GM18517 (cell line): ENCODE measurements around the gene SLC27A4.
A peak's percentile ranks its signal among the peaks of the same experiment; 100 is the strongest.
"Not testable (repeated sequence)": the region's sequence is repeated elsewhere in the genome, so short reads cannot be mapped to it uniquely, and the experiment has no call there.

ENCODE experiments used
- ATAC-seq: cut with Tn5 transposase; IDR thresholded peaks from one replicate; pipeline ENCODE4 v1.9.1; 2021; ENCODE audit warnings: mild to moderate bottlenecking, moderate library complexity; ENCODE audit not compliant: unreplicated experiment

SLC27A4 gene

DNA sequence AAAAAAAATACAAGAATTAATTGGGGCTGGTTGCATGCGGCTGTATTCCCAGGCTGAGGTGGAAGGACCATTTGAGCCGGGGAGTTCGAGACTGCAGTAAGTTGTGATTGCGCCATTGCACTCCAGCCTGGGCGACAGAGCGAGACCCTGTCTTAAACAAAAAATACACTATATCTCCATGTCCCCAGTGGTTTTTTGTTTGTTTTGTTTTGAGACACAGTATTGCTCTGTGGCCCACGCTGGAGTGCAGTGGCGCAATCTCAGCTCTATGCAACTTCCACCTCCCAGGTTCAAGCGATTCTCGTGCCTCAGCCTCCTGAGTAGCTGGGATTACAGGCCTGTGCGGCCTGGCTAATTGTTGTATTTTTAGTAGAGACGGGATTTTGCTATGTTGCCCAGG is 16.5 kb upstream of the SLC27A4 start:
- ATAC-seq: no peak

DNA sequence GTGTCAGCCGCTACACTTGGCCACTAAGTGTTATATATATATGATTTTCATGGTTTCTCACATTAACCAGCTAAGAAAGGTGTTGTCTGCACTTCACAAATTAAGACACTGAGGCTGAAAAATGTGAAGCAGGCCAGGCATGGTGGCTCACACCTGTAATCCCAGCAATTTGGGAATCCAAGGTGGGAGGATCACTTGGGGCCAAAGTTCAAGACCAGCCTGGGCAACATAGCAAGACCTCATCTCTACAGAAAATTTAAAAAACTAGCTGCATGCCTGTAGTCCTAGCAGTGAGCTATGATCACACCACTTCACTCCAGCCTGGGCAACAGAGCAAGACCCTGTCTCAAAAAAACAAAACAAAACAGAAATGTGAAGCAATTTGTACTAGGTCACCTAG is 15.9 kb upstream of the SLC27A4 start:
- no peak for ATAC-seq

DNA sequence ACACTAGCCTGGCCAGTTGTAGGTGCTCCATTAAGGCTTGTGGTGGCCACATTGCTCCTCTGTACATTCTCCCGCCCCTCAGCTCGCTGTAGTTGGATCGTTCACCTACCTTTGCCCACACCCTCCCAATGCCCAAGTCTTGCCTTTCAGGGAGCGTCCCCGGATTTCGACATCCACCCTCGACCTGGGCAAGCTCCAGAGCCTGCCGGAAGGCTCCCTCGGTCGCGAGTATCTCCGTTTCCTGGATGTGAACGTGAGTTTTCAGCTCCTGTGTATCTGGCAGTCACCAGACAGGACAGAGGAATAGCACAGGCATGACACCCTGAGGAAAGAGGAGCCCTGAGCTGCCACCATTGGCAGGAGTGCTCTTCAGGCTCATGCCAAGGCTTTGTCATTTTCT is 14.7 kb upstream of the SLC27A4 start:
- no peak for ATAC-seq

GRCh38 chr9:128333451-128333869 is 6.9 kb upstream of the SLC27A4 start:
- ATAC-seq: no peak

DNA sequence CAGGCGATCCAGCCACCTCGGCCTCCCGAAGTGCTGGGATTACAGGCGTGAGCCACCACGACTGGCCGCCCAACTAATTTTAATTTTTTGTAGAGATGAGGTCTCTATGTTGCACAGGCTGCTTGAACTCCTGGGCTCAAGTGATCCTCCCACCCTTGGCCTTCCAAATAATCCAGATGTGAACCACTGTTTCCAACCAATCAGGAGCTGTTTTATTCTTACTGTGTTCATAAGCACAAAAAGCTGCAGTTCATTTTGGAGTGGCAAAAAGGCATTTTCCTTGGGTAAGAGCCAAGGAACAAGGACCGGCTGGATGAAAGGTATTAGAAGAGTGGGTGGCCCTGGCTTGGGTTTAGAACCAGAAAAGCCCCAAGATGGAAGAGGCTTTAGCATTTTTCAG is 5.2 kb upstream of the SLC27A4 start:
- no peak for ATAC-seq

DNA sequence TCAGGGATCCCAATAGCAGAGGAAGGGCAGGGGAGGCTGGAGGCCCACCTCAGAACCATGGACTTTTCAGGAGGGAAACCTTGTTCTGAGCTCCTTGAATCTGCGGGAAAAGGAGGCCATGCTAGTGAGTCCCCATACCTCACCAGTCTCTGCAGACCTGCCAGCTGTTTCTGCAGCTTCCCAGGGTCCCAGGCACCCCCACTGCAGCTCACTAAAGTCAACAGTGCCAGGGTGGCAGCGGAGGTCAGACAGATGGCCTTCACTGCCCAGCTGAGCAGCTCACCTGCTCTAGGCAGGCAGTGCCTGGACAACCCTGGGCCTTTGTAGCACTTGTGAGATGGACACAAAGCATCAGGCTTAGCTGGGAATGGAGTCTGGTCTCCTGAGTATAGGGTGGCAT is 4.4 kb upstream of the SLC27A4 start:
- ATAC-seq: no peak

DNA sequence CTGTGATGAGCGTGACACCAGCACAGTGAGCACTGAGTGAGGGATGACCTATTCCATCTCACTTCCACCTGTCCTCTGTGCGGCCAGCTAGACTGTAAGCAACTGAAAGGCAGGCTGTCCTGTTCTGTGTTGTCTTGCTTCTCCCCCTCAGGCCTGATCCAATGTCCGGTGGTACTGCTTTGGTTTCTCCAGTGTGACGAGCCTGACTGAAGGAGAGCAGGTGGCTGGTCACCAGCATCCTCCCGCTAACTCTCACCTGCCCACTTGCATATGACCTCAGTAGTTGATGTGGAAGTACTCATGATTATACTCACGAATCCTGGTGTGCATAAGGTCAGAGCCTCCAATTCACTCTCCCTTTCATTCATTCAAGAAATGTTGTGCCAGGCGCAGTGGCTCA is 2.4 kb upstream of the SLC27A4 start:
- no peak for ATAC-seq

- not testable (repeated sequence) for ATAC-seq
Observed at GRCh38 chr9:128338852-128339614, 1.3 kb upstream of the SLC27A4 start.

DNA sequence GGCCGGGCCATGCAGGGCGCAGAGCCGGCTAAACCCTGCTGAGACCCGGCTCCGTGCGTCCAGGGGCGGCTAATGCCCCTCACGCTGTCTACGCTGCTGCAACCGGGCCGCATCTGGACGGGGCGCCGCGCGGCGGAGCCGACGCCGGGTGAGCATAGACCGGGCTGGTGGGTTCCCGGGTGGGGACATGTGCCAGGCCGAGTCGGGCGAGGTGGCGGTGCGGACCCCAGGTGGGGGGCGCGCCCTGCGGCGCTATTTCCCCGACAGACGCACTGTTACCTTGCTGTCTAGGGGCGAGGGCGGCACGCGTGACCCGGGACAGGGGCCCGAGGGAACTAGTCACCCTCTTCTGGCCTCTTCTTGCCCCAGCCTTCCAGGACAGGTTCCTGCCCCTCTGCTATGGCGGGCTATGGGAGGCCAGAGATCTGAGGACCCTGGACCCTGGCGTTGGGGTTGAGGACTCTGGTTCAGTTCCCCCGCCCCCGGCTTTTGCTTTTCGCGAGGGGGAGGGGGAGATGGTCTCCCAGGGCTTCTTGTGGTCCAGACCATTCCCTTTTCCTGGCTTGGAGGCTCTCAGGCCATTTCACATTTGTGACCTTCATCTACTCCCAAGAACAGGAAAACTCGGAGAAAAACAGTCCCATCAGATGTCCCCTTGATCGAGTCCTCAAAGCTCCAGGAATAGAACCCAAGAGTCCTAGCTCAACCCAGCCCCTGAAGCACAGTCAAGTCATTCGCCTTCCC is 536 bp downstream of the SLC27A4 start:
- ATAC-seq: peak; percentile 31

DNA sequence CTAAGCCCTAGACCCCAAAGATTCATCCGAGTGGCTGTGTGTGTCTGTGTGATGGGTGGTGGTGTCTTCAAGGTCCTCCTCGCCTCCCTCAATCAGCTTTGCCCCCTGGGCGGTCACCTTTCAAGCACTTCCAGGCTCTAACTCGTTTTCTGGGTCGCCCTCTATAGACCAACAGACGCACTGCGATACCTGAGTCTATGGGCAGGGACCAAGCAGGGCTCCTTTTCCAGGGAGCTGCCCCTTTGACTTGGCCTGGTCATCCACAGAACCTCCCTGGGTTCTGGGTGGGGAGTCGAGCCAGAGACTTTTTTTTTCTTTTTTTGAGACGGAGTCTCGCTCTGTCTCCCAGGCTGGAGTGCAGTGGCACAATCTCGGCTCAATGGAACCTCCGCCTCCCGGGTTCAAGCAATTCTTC is 1.1 kb downstream of the SLC27A4 start:
- no peak for ATAC-seq

GRCh38 chr9:128342971-128343680 is 2.8 kb downstream of the SLC27A4 start:
- no peak for ATAC-seq

- no peak for ATAC-seq
Observed at GRCh38 chr9:128343855-128344254, 3.5 kb downstream of the SLC27A4 start.

- no peak for ATAC-seq
Observed at GRCh38 chr9:128344931-128345605, 4.7 kb downstream of the SLC27A4 start.

- ATAC-seq: no peak
Observed at GRCh38 chr9:128349125-128349524, 8.8 kb downstream of the SLC27A4 start.

DNA sequence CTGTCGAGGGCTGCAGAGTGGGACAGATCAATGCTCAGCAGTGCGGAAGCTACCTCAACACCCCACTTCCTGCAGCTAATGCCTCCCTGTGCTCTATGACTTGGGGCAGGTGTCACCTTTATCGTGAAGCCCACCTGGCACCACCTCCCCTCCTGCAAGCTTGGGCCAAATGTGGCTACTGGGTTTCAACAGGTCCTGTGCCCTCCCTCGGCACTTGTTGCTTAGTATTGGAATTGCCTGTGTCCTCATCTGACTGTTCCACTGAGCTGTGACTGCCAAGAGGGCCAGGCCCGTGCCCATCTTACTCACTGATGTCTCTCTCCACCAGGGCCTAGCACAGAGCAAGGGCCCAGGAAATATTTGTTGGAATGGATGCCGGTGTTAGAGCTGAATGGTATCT is 9.4 kb downstream of the SLC27A4 start:
- no peak for ATAC-seq

DNA sequence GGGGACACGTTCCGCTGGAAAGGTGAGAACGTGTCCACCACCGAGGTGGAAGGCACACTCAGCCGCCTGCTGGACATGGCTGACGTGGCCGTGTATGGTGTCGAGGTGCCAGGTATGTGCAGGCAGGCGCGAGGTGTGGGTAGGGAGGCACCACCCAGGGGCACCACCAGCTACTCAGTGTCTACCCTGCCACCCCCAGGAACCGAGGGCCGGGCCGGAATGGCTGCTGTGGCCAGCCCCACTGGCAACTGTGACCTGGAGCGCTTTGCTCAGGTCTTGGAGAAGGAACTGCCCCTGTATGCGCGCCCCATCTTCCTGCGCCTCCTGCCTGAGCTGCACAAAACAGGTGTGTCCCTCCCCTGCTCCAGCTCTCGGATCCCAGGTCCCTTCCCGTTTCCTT is 15.1 kb downstream of the SLC27A4 start:
- no peak for ATAC-seq

- no peak for ATAC-seq
Observed at GRCh38 chr9:128358090-128358489, 17.8 kb downstream of the SLC27A4 start.

DNA sequence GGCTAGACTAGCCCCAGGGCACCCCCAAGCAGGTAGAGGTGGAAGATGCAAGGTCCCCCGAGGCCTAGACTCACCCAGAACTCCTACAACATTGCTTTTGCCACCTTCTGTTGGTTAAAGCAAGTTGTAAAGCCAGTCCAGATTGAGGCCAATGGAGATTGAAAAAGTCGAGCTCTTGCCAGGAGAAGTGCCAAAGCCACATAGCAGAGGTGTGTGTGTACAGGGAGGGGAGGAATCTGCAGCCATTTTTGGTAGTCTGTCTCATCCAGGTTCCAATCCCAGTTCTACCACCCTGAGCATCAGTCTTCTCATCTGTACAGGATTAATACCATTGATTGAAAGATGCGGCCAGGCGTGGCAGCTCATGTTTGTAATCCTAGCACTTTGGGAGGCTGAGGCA is 18.5 kb downstream of the SLC27A4 start:
- ATAC-seq: no peak

- ATAC-seq: no peak
Observed at GRCh38 chr9:128360826-128361225, 20.5 kb downstream of the SLC27A4 start.

DNA sequence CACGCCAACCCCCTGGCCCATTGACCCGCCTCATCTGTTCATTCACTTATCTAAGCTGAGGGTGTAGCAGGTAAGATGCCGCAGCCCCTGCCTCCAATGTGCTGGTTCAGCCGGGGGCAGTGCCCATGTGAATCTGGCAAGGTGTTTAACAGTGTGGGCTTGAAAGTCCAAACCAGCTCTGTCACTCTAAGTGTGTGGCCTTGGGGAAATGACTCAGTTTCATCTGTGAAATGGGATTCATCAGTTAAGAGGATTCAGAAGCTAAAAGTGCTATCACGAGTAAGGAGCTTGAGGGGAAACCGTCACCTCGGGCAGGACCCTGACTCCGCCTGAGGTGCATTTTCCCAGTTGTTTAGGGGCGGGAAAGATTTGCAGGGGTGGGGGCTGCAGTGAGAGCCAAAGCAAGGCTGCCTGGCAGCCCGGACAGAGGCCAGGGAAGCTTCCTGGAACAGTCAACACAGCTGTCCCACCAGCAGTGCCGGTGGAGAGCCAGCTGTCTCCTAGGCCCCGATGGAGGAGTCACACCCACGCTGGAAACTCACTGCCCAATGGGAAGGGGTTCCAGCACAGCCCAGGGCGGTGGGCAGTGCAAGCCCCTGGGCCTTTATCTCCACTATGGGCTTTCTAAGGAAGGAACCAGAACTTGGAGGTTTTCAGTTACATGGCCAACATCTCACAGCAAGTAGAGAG is 21.1 kb downstream of the SLC27A4 start:
- ATAC-seq: no peak
